ENCODE measurements around the gene MDC1. TPM values are rescaled to one million over a fixed set of nuclear protein-coding genes. Genes with fewer than 3 reads are reported as not detected.

MDC1 gene
- total RNA-seq, 1 experiment from 2014 or later, result 95.9 TPM

DNA sequence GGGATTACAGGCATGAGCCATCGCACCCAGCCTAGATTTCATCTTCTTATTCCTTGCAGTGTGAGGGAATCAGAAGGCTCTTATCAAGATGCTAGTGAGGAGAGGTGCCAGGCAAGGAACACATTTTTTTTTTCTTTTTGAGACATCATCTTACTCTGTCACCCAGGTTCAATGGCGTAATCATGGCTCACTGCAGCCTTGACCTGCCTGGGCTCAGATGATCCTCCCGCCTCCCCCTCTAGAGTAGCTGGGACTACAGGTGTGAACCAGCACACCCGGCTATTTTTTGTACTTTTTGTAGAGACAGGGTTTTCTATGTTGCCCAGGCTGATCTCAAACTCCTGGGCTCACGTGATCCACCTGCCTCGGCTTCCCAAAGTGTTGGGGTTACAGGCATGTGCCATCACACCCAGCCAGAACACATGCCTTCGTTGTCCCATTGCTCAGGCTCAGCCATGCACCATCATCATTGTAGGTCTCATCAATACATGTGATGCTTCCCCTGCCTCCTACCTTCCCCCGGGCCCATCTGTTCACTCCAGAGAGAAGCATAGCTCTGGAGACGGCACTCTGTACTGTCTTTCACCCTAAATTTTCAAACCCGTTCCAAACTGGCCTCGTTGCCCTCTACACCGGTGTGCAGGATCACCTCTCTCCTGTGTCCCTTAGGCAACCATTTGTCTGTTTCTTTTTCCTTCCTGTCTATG is 15.3 kb upstream of the MDC1 start (continued):
- TF ChIP-seq FOXP4 (CRISPR knock-in tag; IDR thresholded peaks at IDR 0.05) (no peak), GRHL2 (CRISPR knock-in tag; IDR thresholded peaks at IDR 0.05; ENCODE audit: insufficient replicate concordance, severe bottlenecking) (no peak), NFYB (CRISPR knock-in tag; conservative IDR thresholded peaks at IDR 0.05; ENCODE audit: low read depth) (no peak), FOXP1 (CRISPR knock-in tag; IDR thresholded peaks at IDR 0.05; ENCODE audit: borderline replicate concordance) (no peak), PRRX2 (CRISPR knock-in tag; IDR thresholded peaks at IDR 0.05) (no peak), USF2 (CRISPR knock-in tag; IDR thresholded peaks at IDR 0.05) (no peak)
- TF ChIP-seq, protein P1, sequence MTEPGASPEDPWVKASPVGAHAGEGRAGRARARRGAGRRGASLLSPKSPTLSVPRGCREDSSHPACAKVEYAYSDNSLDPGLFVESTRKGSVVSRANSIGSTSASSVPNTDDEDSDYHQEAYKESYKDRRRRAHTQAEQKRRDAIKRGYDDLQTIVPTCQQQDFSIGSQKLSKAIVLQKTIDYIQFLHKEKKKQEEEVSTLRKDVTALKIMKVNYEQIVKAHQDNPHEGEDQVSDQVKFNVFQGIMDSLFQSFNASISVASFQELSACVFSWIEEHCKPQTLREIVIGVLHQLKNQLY (CRISPR knock-in tag; IDR thresholded peaks at IDR 0.05), result no peak

- Mint-ChIP-seq H3K4me3 (no peak overlapping the region), H3K36me3 (peaks cover 33% of the 10 kb centered on the region), H3K27me3 (ENCODE audit: low read depth) (no peaks in the 10 kb centered on the region), H3K27ac (peak overlapping the region; percentile 36; the same call in 1 of the 2 replicates), H3K9me3 (no peaks in the 10 kb centered on the region), H3K4me1 (peaks cover 3% of the 10 kb centered on the region; the same call in 1 of the 2 replicates)
- peak; percentile 19; the same call in 1 of the 2 replicates for TF ChIP-seq CTCF (IDR thresholded peaks at IDR 0.05)
- 0 out of 2 replicates have a peak, but pooled peaks have one; percentile 19 for TF ChIP-seq FOXP1 (CRISPR knock-in tag; IDR thresholded peaks at IDR 0.05; ENCODE audit: borderline replicate concordance)
- peak; percentile 77 for TF ChIP-seq ZNF423 (CRISPR knock-in tag; IDR thresholded peaks at IDR 0.05)
- TF ChIP-seq NFE2L1 (CRISPR knock-in tag; IDR thresholded peaks at IDR 0.05), result 0 out of 2 replicates have a peak, but pooled peaks have one; percentile 41
- TF ChIP-seq, protein P2, sequence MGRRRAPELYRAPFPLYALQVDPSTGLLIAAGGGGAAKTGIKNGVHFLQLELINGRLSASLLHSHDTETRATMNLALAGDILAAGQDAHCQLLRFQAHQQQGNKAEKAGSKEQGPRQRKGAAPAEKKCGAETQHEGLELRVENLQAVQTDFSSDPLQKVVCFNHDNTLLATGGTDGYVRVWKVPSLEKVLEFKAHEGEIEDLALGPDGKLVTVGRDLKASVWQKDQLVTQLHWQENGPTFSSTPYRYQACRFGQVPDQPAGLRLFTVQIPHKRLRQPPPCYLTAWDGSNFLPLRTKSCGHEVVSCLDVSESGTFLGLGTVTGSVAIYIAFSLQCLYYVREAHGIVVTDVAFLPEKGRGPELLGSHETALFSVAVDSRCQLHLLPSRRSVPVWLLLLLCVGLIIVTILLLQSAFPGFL (CRISPR knock-in tag; IDR thresholded peaks at IDR 0.05; ENCODE audit: borderline replicate concordance), result no peak
- TF ChIP-seq SMAD3 (CRISPR knock-in tag; IDR thresholded peaks at IDR 0.05; ENCODE audit: borderline replicate concordance), result no peak
- ATAC-seq (peak; percentile 65), DNase-seq (ENCODE audit: low spot score) (peak; percentile 88)
- POLR2A ChIA-PET, result interaction anchor here (0.9 to 2.1 kb wide), 4 partner anchors 14 to 58 kb away, joined by 3 to 8 read pairs (median 4); partner anchors contain the start of genes DHX16 and MDC1
- CTCF ChIA-PET, result interaction anchor here (0.5 to 3.5 kb wide), 65 partner anchors 9 to 357 kb away, joined by 3 to 131 read pairs (median 5); partner anchors contain the start of genes ABCF1, ATAT1, DDR1 and DHX16
These were observed 13.7 kb upstream of the MDC1 start for GRCh38 chr6:30730601-30731435.
